ENCODE data around the gene GARS1. TPM values are rescaled to one million over a fixed set of nuclear protein-coding genes. Genes with fewer than 3 reads are reported as not detected.

GARS1 gene
- total and polyA plus RNA-seq, 8 donors: 34.0 to 191 (median 43.0) TPM

- TF ChIP-seq, protein P1, sequence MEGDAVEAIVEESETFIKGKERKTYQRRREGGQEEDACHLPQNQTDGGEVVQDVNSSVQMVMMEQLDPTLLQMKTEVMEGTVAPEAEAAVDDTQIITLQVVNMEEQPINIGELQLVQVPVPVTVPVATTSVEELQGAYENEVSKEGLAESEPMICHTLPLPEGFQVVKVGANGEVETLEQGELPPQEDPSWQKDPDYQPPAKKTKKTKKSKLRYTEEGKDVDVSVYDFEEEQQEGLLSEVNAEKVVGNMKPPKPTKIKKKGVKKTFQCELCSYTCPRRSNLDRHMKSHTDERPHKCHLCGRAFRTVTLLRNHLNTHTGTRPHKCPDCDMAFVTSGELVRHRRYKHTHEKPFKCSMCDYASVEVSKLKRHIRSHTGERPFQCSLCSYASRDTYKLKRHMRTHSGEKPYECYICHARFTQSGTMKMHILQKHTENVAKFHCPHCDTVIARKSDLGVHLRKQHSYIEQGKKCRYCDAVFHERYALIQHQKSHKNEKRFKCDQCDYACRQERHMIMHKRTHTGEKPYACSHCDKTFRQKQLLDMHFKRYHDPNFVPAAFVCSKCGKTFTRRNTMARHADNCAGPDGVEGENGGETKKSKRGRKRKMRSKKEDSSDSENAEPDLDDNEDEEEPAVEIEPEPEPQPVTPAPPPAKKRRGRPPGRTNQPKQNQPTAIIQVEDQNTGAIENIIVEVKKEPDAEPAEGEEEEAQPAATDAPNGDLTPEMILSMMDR (IDR thresholded peaks at IDR 0.05): no peak
- FAIRE-seq: no peak
- no peaks in the 10 kb centered on the region for H3K27me3 ChIP-seq
- no peaks in the 10 kb centered on the region for H3K9me3 ChIP-seq
- no peak overlapping the region for H3K27ac ChIP-seq
- H3K4me1 ChIP-seq: no peaks in the 10 kb centered on the region
- H3K36me3 ChIP-seq: no peaks in the 10 kb centered on the region
- 80 to 86% methylated on average over 3 of the region's 3 CpGs for WGBS, 2 donors
- H3K4me3 ChIP-seq: no peak overlapping the region
- no peak for DNase-seq
- intact Hi-C loops (cut with DNase I): no loop called here
- no peak for ATAC-seq
Observed at GRCh38 chr7:30667172-30667571, 72.5 kb downstream of the GARS1 start.

GRCh38 chr7:30668102-30668501 is 73.4 kb downstream of the GARS1 start:
- H3K27me3 ChIP-seq: no peaks in the 10 kb centered on the region
- 69 to 74% methylated on average over 4 of the region's 4 CpGs for WGBS, 2 donors
- no peaks in the 10 kb centered on the region for H3K4me1 ChIP-seq
- ATAC-seq: no peak
- intact Hi-C loops (cut with DNase I): no loop called here
- no peak overlapping the region for H3K27ac ChIP-seq
- no peaks in the 10 kb centered on the region for H3K9me3 ChIP-seq
- no peak for FAIRE-seq
- H3K4me3 ChIP-seq: no peak overlapping the region
- no peaks in the 10 kb centered on the region for H3K36me3 ChIP-seq
- TF ChIP-seq, protein P1 (IDR thresholded peaks at IDR 0.05): no peak
- peak in 1 of 6 donors; percentile 13 for DNase-seq

GRCh38 chr7:30671793-30672465 is 77.3 kb downstream of the GARS1 start:
- H3K36me3 ChIP-seq: no peaks in the 10 kb centered on the region
- no peak overlapping the region for H3K27ac ChIP-seq
- TF ChIP-seq, protein P1 (IDR thresholded peaks at IDR 0.05): no peak
- H3K4me3 ChIP-seq: no peak overlapping the region
- WGBS, 2 donors: 7% methylated on average over 6 of the region's 6 CpGs
- no peak for FAIRE-seq
- intact Hi-C loops (cut with DNase I): no loop called here
- H3K4me1 ChIP-seq: no peaks in the 10 kb centered on the region
- ATAC-seq: peak; percentile 76 to 96 (median 89)
- DNase-seq: peak in 5 of 6 donors; percentile 52 to 73 (median 68)
- no peaks in the 10 kb centered on the region for H3K9me3 ChIP-seq
- no peaks in the 10 kb centered on the region for H3K27me3 ChIP-seq

DNA sequence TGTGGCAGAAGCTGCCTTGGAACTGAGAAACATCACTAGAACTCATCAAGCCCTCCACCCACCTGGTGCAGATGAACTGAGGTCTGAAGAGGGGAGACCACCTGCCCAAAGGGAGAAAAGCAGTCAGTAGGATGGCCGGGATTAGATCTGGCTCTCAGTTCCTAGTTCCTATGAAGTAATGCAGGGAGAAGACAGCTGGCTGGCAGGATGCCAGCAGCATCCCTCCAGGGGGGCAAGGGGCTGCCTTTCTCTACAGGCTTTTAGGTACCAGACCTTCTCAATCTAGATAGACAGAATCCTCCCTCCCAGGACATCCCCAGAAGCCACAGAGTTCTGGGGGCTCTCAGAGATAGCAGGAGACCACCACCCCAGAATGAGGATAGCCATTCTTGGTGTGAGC is 79.7 kb downstream of the GARS1 start:
- FAIRE-seq (no peak), DNase-seq (peak in 1 of 6 donors; percentile 42), ATAC-seq (no peak)
- Histone ChIP-seq H3K9me3 (no peaks in the 10 kb centered on the region), H3K4me1 (no peaks in the 10 kb centered on the region), H3K27me3 (no peaks in the 10 kb centered on the region), H3K27ac (no peak overlapping the region), H3K36me3 (no peaks in the 10 kb centered on the region), H3K4me3 (no peak overlapping the region)
- intact Hi-C loops (cut with DNase I): no loop called here
- WGBS, 2 donors: 34 to 82% methylated on average over 1 of the region's 1 CpG
- TF ChIP-seq, protein P1 (IDR thresholded peaks at IDR 0.05): no peak

DNA sequence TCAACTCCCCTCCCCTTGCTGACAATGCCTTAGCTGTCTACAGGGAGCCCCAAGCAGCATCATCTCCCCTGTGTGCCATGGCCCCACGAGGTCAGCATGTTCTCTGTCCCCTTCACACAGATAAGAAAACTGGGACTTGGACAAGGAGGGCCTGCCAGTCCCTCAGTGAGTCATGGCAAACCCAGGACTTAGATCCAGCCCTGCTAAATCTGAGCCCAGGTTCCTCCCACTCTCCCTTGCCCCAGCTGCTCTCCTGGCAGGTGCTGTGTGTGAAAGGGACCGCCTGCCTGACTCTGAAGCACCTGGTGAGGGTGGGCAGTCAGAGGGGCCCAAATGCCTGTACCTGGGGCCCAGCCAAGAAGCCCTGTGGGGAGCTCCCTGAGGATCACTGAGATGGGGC is 80.2 kb downstream of the GARS1 start:
- H3K27me3 ChIP-seq: no peaks in the 10 kb centered on the region
- 34 to 45% methylated on average over 2 of the region's 2 CpGs for WGBS, 2 donors
- no peaks in the 10 kb centered on the region for H3K4me1 ChIP-seq
- H3K9me3 ChIP-seq: no peaks in the 10 kb centered on the region
- ATAC-seq (peak in 3 of 4 donors; percentile 20 to 55 (median 46)), DNase-seq (peak in 3 of 6 donors; percentile 22 to 66 (median 24)), FAIRE-seq (no peak)
- no peak overlapping the region for H3K27ac ChIP-seq
- H3K36me3 ChIP-seq: no peaks in the 10 kb centered on the region
- TF ChIP-seq, protein P1 (IDR thresholded peaks at IDR 0.05): no peak
- H3K4me3 ChIP-seq: no peak overlapping the region
- intact Hi-C loops (cut with DNase I): no loop called here
